HG03442 (cell line): ENCODE results near the gene LHCGR.
"Not testable (repeated sequence)": the region's sequence is repeated elsewhere in the genome, so short reads cannot be mapped to it uniquely, and the experiment has no call there.

Source experiments
- ATAC-seq: cut with Tn5 transposase; IDR thresholded peaks from one replicate; pipeline ENCODE4 v1.9.1; 2021; ENCODE audit warnings: mild to moderate bottlenecking, moderate library complexity; ENCODE audit not compliant: unreplicated experiment

Gene LHCGR

DNA sequence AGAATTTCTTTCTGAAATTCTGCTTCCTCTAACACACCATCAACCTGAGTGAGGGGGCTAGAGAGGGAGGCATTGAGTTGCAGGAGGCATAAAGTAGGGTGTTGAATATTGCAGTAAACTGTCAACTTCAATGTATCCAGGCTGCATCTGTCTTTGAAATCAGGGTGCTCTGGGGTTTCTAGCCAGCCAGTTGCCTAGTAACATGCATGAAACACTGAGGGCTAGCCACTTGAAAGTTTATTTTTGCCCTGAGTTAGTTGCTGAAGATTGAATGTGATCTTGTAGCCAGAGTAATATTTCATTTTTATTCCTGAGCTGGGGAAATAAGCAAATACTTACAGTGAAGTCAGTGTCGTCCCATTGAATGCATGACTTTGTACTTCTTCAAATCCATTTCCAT, 41.9 kb downstream of the LHCGR start:
- no peak for ATAC-seq

DNA sequence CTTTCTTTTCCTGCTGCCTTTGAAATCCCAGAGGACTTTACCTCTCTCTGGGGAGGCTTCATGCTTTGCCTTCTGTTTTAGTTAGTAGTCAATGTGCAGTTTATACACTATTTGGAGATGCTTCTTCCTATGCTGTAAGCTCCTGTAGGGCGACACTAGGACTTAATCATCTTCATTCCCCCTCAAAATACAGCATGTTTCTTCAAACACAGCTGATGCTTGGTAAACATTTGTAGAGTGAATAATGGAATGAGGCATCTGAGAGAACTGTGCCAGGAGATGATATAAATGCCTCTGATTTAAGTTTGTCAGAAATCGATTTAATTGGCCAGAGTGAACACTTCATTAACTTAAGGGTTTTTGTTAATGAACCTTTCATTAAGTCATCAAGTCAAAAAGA, 43.4 kb downstream of the LHCGR start:
- no peak for ATAC-seq

DNA sequence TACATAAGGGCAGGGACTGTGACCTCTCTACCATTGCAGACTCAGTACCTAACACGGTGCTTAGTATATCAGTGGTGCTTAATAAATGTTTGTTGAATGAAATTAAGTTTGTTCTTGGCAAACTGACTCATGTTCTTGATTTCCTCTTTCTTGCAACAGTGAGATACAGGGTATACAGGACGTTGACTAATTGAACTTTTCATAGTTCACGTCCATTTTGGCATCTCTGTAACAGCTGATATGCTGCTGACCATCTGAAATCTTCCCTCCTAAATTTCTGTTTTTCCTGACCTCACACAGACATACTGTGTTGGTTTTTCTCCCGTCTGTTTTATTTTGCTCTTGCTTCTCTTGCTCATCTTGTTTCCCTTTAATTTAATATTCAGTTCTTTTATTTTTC, 44.2 kb downstream of the LHCGR start:
- no peak for ATAC-seq

DNA sequence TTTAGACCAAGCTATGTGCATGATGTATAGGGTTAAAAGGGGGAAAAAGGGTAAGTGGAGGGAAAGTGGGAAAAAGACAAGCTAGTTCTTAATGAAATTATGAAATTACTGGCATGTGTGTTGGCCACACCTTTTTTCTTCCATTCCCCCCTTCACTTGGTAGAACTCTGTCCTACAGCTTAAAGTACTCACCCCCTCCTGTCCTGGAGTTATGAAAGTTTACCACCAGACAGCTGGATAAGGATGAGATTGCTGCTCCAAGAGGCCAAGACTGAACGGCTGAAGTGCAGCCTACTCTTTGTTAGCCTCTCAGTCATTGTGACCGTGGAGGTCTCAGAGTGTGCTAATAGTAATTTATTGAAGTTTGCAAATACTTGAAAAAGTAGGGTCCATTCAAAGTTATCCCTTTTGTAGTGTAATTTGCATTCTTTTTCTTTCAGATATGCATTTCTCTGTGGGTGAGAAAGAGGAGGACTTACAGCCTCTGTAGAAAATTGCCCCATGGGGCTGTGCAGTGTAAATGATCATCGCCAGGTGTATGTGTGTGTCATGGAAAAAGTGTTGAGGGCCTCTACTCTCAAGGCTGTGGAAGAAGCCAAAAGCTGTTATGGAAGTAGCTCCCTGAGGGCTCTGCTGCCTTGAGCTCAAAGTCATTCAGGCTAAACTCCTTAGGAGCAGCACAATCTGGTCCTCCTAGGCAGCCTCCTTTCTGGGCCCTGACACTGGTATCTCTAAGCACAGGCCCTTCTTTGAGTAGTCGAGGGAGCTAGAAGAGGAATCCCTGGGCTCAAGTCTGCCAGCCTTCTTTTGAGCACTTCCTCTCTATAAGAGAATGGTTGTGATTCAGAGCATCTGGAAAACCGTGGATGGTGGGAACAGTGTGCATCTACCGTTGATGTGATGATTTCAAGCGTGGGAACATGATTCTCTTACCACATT, 46.2 kb downstream of the LHCGR start:
- ATAC-seq: no peak

DNA sequence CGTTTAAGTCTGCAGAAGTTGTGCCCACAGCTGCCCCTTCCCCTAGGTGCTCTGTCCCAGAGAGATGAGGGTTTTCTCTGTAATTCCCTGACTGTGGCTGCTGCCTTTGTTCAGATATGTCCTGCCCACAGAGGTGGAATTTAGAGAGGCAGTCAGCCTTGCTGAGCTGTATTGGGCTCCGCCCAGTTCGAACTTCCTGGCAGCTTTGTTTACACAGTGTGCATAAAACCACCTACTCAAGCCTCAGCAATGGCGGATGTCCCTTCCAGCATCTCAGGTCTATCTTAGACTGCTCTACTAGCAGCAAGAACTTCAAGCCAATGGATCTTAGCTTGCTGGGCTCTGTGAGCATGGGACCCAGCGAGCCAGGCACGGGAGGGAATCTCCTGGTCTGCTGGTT, 48.1 kb downstream of the LHCGR start:
- no peak for ATAC-seq

DNA sequence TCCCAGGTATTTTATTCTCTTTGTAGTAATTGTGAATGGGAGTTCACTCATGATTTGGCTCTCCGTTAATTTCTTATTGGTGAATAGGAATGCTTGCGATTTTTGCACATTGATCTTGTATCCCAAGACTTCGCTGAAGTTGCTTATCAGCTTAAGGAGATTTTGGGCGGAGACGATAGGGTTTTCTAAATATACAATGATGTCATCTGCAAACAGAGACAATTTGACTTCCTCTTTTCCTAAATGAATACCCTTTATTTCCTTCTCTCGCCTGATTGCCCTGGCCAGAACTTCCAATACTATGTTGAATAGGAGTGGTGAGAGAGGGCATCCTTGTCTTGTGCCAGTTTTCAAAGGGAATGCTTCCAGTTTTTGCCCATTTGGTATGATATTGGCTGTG, 51.9 kb downstream of the LHCGR start:
- ATAC-seq: not testable (repeated sequence)

DNA sequence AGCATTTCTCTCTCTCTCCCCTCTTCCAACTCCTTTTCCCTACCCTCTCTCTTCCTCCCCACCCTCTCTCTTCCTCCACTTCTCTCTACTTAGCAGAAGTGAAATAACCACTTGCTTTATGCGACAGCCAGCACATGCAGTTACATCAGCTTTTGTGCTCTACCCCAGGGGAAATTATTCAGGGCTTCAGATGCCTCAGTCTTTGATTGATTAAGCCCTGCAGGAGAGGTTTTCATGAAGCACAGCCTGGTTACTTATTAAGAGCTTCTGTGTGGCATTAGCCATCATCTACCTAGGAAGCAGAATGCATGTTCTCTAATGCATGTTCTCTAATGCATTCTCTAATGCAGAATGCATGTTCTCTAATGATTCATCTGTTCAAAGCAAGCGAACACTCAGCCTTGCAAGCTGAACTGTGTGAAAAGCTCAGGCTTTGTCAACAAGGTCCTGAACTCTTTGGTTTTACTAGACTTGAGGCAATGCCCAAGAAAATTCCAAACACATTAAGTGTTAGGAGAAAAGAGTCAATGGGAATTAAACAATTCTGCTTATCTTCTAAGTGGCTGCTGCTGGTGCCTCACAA, 56.1 kb downstream of the LHCGR start:
- ATAC-seq: no peak

DNA sequence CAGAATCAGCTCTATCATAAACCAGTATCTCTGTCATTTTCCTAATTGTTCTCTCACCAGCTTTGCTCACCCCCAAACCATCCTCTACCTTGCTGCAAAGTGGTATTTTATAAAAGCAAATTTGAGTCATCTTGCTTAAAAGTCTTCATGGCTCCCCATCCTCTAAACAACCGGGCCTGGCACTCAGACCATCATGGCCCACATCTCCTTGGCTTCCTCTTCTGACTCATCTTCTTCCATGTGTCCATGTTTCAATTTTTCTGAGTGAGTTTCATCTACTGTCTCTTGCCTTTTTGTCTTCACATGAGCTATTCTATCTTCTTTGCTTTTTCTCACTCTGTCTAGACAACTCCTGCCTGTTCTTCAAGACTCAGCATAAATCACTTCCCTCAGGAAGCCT, 58.6 kb downstream of the LHCGR start:
- no peak for ATAC-seq

DNA sequence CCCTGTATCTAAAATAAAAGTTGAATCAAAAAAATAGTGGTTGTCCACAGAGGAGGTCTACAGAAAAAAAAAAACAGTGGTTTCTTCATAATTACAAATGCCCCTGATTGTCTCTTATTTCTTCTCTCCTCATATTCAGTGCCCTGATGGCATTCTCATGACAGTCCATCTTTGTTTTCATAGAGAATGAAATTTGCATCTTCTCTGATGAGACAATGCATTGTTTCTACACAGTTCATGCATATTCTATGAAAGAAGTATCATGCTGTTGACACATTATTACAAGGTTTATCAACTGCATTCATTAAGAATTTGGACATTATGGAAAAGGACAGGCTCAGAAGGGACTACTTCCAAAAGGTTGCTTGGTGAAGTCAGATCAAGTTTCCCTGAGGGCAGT, 59.5 kb downstream of the LHCGR start:
- ATAC-seq: no peak

DNA sequence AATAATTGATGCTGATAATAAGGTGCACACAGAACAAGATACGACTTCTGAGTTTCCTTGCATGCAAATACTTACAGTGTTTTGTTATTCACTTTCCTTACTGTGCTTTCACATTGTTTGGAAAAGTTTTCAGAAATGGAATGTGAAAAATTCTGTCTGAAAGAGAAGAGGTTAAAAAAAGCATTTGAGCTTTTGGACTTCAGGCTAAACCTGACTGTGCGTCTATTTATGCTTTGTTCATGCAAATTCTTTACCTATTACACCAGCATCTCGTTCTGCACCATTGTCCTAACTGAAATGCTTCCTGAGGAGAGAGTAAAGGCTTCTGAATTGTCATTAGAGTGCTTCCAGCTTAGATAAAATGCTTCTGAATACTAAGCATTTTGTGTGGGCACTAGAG, 61.4 kb downstream of the LHCGR start:
- ATAC-seq: no peak

DNA sequence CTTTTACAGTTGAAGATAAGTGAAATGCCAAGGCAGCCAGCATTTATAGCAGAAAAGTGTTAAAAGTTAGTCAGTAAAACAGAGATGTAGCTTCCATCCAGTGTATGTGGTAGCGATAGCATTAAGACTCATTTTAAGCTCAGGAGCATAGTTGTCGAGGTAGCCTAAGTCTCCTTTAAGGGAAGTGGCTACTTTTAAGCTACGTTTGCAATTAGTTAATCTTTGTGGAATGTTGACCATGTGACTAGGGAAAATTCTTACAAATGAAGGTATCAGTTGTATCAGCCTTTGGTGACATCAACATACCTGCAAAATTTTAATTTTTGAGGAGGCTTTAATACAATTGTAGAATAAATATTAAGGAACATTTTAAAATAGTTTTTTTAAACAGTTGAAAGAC, 61.9 kb downstream of the LHCGR start:
- no peak for ATAC-seq

DNA sequence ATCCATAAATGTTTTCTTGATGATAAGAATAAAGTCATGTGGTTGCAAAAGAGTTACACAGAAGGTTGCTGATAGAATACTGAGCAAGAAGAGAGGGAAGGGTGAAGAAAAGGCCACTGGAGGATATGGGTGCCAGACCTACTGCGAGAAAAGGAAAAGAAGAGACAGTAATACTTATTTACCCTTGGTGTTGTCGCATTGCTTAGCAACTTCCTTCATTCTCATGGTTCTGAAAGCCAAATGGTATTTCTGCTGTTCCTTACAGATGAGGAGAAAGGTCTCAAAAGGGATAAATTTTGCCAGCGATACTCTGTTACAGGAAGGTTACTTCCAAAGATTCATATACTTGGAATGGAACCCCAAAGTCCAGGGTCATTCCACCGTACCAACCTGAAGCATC, 62.5 kb downstream of the LHCGR start:
- no peak for ATAC-seq

DNA sequence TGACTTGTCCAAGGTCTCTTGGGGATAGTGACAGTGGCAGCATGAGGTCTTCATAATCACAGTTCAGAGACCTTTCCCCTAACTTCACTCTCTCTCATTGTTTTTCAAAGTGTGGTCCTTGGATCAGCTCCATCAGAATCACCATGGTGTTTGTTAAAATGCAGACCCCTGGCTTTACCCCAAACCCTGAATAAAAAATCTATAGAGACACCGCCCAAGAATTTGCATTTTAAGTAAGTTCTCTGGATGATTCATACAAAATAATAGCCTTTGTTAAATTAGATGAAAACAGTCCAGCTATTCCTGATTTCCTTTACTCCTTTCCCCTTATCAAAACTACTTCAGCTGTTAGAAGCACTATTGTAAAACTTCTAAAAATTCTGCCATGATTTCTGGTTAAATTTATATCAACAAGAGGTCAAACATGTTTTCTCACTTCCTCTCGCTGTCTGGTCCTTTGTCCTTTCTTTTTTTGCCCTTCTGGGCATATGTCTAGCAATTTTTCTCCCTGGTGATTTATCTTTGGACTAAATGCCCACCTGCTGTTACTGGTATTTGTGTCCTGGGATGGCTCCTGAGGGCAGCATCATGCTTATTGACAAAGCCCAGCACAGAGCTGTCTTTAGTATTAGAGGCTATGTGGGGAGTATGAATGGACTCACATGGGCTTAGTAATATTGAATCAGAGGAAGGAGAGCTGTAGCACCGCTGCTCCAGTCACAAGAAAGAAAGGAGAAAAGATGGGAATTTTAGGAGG, 63.4 kb downstream of the LHCGR start:
- ATAC-seq: no peak

DNA sequence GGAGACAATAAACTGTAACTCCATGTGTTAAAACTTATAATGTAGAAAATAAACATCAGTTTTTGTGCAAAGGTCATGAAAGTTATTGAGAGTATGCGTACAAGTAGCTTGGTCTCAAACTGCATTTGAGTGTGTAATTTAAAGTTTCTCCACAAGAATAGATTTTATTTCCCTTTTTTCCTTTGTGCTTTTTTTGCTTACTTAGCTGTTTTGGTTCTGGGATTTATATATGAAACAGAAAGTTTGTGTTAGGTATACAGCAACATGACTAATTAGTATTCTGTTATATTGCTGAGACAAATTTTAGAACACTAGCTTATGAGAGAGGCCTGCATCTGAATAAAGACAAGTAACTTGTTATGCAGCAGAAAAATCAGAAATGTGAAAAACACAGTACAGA, 70.4 kb downstream of the LHCGR start:
- ATAC-seq: no peak

DNA sequence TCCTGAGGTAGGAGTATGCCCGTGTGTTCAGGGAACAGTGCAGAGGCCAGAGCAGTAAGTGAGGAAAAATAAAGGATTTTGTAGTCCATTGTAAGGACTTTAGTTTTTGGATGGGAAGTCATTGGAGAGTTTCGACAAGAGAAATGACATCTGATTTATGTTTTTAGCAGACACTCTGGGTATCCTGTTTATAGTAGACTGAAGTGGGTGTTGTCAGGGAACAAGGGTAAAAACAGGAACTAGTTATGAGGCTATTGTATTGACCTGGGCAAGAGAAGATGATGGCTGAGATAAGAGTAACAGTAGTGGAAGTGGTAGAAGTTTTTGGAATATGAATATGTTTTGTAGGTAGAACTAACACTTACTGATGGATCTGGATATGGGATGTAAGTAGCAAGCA, 78.1 kb downstream of the LHCGR start:
- no peak for ATAC-seq

DNA sequence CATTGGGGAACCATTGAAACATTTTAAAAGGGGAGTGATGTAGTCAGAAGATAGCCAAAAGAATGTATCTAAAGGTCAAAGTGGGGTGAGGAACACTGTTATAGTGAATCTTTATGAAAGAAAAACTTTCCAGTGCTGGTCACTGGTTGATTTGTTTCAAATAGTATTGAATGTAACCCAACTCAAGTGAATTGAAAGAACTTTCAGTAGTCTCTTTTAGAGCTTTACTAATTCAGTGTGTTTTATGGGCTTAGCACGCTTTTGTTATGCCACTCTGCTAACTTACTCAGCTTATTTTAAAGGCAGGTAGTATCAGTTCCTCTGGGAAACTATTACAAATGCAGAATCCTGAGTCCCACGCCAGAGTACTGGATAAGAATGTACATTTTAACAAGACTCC, 80.6 kb downstream of the LHCGR start:
- no peak for ATAC-seq

DNA sequence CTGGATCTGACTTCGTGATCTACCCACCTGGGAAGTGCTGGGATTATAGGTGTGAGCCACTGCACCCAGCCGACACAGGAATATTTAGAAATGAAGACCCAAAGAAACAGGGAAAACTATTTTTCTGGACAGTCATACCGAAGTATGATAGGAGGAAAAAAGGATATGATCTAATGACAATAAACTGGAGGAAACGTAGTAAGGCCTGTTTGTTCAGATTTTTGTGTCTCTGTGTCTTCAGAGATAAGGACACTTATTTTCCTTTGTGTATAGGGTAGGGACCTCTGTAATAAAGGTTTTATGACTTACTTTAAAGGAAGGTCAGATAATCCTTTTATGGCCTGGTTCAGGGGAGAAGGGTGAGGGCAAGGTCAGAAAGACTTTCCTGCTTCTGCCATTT, 81.9 kb downstream of the LHCGR start:
- ATAC-seq: no peak

DNA sequence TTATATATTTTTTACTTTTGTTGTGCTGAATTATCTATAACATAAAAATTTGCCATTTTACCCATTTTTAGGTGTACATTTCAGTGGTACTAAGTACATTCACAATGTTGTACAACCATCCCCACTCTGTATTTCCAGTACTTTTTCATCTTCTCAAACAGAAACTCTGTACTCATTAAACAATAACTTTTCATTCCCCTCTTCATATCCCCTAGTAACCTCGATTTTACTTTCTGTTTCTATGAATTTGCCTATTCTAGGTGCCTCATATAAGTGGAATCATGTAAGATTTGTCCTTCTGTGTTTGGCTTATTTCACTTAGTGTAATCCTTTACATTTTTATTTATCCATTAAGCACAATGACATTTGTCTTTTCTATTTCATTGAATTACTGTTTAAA, 86.5 kb downstream of the LHCGR start:
- ATAC-seq: peak; percentile 63

DNA sequence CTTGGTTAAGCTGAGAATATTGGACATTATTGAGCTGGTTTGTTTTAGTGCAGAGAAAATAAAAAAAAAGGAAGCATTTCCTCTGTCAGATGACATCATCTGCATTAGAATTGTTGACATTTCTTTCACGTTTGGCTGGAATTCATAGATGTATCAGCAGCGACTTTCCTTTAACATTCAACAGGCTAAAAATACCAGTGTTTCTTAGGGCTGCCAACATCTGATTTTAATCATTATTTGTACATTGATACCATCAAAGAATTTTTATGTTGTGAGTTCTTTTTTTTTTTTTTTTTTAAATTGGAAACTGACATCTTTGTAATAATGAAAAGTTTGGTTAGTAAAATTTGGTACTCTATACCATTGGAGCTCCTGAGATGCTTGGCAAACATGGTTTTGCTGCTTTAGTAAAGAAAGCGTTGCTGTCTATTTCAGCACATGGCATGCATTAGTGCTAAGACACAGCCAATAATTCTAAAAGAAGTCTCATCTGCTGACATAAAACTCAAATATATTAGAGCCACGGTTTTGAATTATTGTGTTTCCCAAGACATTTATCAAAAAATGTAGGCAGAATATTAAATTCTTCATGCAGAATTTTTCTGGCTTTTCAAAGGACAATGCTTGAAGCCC, 104.2 kb downstream of the LHCGR start:
- ATAC-seq: no peak

DNA sequence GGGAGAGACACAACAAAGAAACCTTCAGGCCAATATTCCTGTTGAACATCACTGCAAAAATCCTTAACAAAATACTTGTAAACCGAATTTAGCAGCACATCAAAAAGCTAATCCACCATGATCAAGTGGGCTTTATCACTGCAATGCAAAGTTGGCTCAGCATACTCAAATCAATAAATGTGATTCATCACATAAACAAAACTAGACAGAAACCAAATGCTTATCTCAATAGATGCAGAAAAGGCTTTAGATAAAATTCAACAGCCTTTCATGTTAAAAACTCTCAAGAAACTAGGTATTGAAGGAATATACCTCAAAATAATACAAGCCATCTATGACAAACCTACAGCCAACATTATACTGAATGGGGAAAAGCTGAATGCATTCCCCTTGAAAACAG, 117.3 kb downstream of the LHCGR start:
- no peak for ATAC-seq
